ENCODE results near the gene ARHGAP6. TPM values are rescaled to one million over a fixed set of nuclear protein-coding genes. Genes with fewer than 3 reads are reported as not detected.

The ARHGAP6 gene
- total RNA-seq, 6 experiments from 2014 or later, result 0.51 to 1.0 (median 0.69) TPM

GRCh38 chrX:11347300-11347699 is 318.4 kb downstream of the ARHGAP6 start:
- Mint-ChIP-seq H3K27ac (no peak overlapping the region), H3K9me3 (no peaks in the 10 kb centered on the region), H3K27me3 (ENCODE audit: insufficient read depth) (no peaks in the 10 kb centered on the region), H3K4me3 (no peak overlapping the region), H3K36me3 (ENCODE audit: low read depth) (no peaks in the 10 kb centered on the region), H3K4me1 (ENCODE audit: low read depth) (peaks cover 16% of the 10 kb centered on the region)
- TF ChIP-seq, protein P1, sequence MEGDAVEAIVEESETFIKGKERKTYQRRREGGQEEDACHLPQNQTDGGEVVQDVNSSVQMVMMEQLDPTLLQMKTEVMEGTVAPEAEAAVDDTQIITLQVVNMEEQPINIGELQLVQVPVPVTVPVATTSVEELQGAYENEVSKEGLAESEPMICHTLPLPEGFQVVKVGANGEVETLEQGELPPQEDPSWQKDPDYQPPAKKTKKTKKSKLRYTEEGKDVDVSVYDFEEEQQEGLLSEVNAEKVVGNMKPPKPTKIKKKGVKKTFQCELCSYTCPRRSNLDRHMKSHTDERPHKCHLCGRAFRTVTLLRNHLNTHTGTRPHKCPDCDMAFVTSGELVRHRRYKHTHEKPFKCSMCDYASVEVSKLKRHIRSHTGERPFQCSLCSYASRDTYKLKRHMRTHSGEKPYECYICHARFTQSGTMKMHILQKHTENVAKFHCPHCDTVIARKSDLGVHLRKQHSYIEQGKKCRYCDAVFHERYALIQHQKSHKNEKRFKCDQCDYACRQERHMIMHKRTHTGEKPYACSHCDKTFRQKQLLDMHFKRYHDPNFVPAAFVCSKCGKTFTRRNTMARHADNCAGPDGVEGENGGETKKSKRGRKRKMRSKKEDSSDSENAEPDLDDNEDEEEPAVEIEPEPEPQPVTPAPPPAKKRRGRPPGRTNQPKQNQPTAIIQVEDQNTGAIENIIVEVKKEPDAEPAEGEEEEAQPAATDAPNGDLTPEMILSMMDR (IDR thresholded peaks at IDR 0.05), result no peak
- DNase-seq, result no peak

DNA sequence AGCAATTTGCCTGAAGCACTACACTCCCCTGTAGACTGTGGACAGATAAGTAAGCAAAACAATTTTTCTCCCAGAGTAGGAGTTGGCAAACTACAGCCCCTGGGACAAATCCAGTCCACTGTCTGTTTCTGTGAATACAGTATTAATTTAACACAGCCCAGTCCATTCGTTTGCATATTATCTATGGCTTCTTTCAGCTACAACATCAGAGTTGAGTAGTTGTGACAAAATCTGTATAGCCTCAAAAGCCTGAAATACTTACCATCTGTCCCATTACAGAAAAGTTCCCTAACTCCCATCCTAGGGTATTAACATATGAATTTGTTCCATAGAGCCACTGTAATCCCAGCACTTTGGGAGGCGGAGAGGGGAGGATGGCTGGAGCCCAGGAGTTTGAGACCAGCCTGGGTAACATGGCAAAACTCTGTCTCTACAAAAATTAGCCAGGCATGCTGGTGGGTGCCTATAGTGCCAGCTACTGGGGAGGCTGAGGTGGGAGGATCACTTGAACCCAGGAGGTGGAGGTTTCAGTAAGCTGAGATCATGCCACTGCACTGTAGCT is 319.5 kb downstream of the ARHGAP6 start:
- Mint-ChIP-seq H3K4me1 (ENCODE audit: low read depth) (peaks cover 16% of the 10 kb centered on the region), H3K27ac (no peak overlapping the region), H3K27me3 (ENCODE audit: insufficient read depth) (no peaks in the 10 kb centered on the region), H3K36me3 (ENCODE audit: low read depth) (no peaks in the 10 kb centered on the region), H3K9me3 (no peaks in the 10 kb centered on the region), H3K4me3 (no peak overlapping the region)
- TF ChIP-seq, protein P1 (IDR thresholded peaks at IDR 0.05), result no peak
- DNase-seq, result no peak

DNA sequence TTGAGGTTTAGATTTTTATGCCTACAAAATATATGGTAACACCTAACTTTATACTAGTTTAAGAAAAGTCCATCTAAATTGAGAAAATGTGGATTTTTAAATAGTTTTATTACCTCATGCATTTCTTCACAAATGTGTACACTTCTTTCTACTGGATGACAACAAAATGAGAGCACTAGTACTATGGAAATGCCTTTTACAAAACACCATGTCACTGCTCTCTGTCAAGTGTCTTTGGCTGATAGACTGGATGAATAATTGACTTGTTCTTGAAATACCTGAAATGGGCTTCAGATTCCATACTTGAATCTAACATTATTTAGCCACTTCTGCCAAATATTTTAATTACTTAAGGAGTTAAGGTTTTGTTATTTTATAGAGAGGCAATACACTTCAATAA is 323.0 kb downstream of the ARHGAP6 start:
- Mint-ChIP-seq H3K27ac (peak overlapping the region; percentile 89), H3K27me3 (ENCODE audit: insufficient read depth) (peaks cover 2% of the 10 kb centered on the region), H3K4me3 (no peak overlapping the region), H3K36me3 (ENCODE audit: low read depth) (no peaks in the 10 kb centered on the region), H3K9me3 (no peaks in the 10 kb centered on the region), H3K4me1 (ENCODE audit: low read depth) (peaks cover 18% of the 10 kb centered on the region)
- DNase-seq, result no peak
- TF ChIP-seq, protein P1 (IDR thresholded peaks at IDR 0.05), result no peak

GRCh38 chrX:11341274-11342201 is 324.2 kb downstream of the ARHGAP6 start:
- Mint-ChIP-seq H3K4me1 (ENCODE audit: low read depth) (peaks cover 18% of the 10 kb centered on the region), H3K36me3 (ENCODE audit: low read depth) (no peaks in the 10 kb centered on the region), H3K27me3 (ENCODE audit: insufficient read depth) (peaks cover 2% of the 10 kb centered on the region), H3K4me3 (peak overlapping the region; percentile 64), H3K27ac (peak overlapping the region; percentile 89), H3K9me3 (no peaks in the 10 kb centered on the region)
- TF ChIP-seq, protein P1 (IDR thresholded peaks at IDR 0.05), result no peak
- DNase-seq, result peak; percentile 59

DNA sequence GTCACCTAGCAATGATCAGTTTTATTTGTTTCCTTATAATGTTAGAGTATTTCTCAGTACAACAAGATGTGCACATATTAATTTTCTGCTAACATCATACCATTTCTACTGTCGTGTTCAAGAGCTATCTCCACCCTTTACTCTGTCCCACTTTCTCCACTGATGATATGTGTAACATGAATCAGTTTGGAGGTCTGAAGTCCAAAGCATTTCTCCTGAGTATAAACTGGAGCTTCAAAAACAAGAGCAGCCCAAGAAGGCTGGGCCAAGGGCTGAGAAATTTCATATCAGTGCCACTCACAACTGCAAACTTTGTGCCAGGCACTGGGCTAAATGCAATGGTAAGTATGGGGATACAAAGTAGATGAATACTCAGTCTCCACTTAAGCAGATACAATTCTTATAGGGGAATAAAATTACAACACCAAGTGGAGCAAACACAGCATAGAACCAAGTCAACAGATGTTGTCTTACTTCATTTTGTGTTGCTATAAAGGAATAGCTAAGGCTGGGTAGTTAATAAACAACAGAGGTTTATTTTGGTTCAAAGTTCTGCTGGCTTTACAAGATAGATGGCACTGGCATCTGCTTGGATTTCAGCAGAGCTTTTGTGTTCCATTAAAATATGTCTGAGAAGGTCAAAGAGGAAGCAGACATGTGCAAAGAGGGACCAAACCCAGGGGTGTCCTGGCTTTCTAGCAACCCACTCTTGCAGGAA is 328.3 kb downstream of the ARHGAP6 start:
- no peak overlapping the region for H3K27ac Mint-ChIP-seq
- no peaks in the 10 kb centered on the region for H3K36me3 Mint-ChIP-seq (ENCODE audit: low read depth)
- DNase-seq, result no peak
- TF ChIP-seq, protein P1 (IDR thresholded peaks at IDR 0.05), result no peak
- H3K4me3 Mint-ChIP-seq, result no peak overlapping the region
- H3K4me1 Mint-ChIP-seq (ENCODE audit: low read depth), result peaks cover 18% of the 10 kb centered on the region
- no peaks in the 10 kb centered on the region for H3K9me3 Mint-ChIP-seq
- H3K27me3 Mint-ChIP-seq (ENCODE audit: insufficient read depth), result peaks cover 5% of the 10 kb centered on the region

All from HFFc6 (cell line).